HepG2 (cell line): ENCODE results near the gene SKIDA1. TPM values are rescaled to one million over a fixed set of nuclear protein-coding genes. Genes with fewer than 3 reads are reported as not detected.

Experiments used
- ELF4 ChIP-seq: sonication (generic); formaldehyde crosslinking; IDR thresholded peaks from 2 replicates; pipeline ENCODE4 v1.5.0; 2020; ENCODE audit warnings: missing genetic modification reagents, mild to moderate bottlenecking, moderate library complexity, borderline replicate concordance
- GATAD1 ChIP-seq: IDR thresholded peaks from 2 replicates; pipeline ENCODE4 v1.6.1; 2016; ENCODE audit warnings: missing genetic modification reagents, missing compliant biosample characterization
- KDM3A ChIP-seq: IDR thresholded peaks from 2 replicates; pipeline ENCODE4 v1.6.1; 2018; ENCODE audit warnings: low read depth, missing compliant biosample characterization
- SETDB1 ChIP-seq: sonication (generic); formaldehyde crosslinking; IDR thresholded peaks from 2 replicates; pipeline ENCODE4 v1.5.1; 2020; ENCODE audit warnings: missing genetic modification reagents, mild to moderate bottlenecking, borderline replicate concordance
- SIX4 ChIP-seq: sonication (generic); formaldehyde crosslinking; IDR thresholded peaks from 2 replicates; pipeline ENCODE4 v1.4.0; 2020; ENCODE audit warnings: missing genetic modification reagents
- ZC3H13 ChIP-seq: sonication (generic); formaldehyde crosslinking; IDR thresholded peaks from 2 replicates; pipeline ENCODE4 v1.8.1; 2023; ENCODE audit warnings: mild to moderate bottlenecking, missing genetic modification reagents, moderate library complexity
- ZNF282 ChIP-seq: fragments of 450-650 bp; IDR thresholded peaks from 2 replicates; pipeline ENCODE4 v1.6.1; 2018; ENCODE audit not compliant: partially characterized antibody
- polyA plus RNA-seq, 8 experiments: library from polyadenylated mRNA; depleted of rRNA in 3 of 8; stranded (reverse) in 7 of 8; unstranded in 1 of 8; fragments of >200 nt; fragmentation: Illumina TruSeq in 4 of 8; extraction: Trizol in 4 of 8; gene quantifications; 2 replicates each; pipeline versions ENCODE4 v1.2.1 to v1.2.3, GENCODE V29; 2011 to 2016; ENCODE audit warnings: low read depth in 4 of 8, missing spikeins in 1 of 8, mixed read lengths in 1 of 8; ENCODE audit not compliant: insufficient read depth in 1 of 8
- total RNA-seq, 5 experiments: library from RNA; depleted of rRNA; stranded (reverse); fragments of >200 nt; fragmentation: Illumina TruSeq; extraction: Trizol; gene quantifications; 2 replicates each; pipeline ENCODE4 v1.2.3, GENCODE V29; 2016; ENCODE audit warnings: low read depth in 1 of 5
- TF ChIP-seq, protein P1 (sequence below): sonication (generic); formaldehyde crosslinking; IDR thresholded peaks from 2 replicates; pipeline ENCODE4 v1.4.0; 2020; ENCODE audit warnings: missing genetic modification reagents
- TF ChIP-seq, protein P2 (sequence below): IDR thresholded peaks from 2 replicates; pipeline ENCODE4 v1.6.1; 2016; ENCODE audit warnings: missing compliant biosample characterization, missing genetic modification reagents, borderline replicate concordance
- TF ChIP-seq, protein P3 (sequence below): sonication (generic); formaldehyde crosslinking; IDR thresholded peaks from 2 replicates; pipeline ENCODE4 v1.4.0; 2020; ENCODE audit warnings: low read depth, mild to moderate bottlenecking, missing genetic modification reagents

Gene SKIDA1
- total and polyA plus RNA-seq, 2 of the 13 experiments (the other 11 are each of a cell fraction or from before 2014, with no cell fraction given): 0.73 to 1.5 TPM

DNA sequence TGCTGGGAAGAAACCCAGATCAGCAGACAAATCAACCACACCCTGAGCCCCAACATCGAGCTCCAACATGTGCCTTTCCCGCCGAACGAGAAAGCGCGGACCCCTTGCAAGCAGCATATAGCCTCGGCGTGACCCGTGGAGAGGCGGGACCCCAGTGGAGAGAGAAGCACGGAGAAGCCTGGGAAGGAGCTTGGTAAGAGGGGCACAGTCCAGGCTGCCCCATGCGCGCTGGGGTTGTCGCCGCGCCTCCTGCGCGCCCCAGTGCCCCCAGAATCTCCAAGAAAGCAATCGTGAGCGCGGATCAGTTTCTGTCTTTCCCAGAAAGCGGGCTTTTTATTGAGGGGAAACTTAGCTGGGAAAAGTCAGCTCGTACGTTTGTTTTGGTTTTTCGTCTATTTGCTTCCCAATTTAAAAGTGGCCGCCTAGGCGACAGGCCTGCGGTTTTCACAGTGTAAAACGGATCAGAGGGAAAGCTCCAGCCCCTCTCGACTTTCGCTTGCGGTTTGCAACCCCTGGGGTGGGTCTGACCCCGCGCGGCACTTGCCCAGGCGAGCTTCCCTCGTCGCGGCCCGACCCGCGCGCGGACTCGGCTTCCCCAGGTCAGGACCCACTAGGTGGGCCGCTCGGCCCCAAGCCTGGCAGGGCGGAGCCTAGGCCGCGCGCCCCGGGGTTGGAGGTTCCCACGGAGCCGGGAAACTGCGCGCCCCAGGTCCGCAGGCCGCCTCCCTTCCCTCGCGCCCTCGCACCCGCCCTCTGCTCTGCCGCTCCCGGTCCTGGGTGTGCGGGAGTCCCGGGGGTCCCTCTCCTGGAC is 31.1 kb downstream of the SKIDA1 start (continued):
- TF ChIP-seq, protein P1, sequence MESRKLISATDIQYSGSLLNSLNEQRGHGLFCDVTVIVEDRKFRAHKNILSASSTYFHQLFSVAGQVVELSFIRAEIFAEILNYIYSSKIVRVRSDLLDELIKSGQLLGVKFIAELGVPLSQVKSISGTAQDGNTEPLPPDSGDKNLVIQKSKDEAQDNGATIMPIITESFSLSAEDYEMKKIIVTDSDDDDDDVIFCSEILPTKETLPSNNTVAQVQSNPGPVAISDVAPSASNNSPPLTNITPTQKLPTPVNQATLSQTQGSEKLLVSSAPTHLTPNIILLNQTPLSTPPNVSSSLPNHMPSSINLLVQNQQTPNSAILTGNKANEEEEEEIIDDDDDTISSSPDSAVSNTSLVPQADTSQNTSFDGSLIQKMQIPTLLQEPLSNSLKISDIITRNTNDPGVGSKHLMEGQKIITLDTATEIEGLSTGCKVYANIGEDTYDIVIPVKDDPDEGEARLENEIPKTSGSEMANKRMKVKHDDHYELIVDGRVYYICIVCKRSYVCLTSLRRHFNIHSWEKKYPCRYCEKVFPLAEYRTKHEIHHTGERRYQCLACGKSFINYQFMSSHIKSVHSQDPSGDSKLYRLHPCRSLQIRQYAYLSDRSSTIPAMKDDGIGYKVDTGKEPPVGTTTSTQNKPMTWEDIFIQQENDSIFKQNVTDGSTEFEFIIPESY (CRISPR knock-in tag): peak; percentile 18; the same call in 1 of the 2 replicates
- TF ChIP-seq, protein P2, sequence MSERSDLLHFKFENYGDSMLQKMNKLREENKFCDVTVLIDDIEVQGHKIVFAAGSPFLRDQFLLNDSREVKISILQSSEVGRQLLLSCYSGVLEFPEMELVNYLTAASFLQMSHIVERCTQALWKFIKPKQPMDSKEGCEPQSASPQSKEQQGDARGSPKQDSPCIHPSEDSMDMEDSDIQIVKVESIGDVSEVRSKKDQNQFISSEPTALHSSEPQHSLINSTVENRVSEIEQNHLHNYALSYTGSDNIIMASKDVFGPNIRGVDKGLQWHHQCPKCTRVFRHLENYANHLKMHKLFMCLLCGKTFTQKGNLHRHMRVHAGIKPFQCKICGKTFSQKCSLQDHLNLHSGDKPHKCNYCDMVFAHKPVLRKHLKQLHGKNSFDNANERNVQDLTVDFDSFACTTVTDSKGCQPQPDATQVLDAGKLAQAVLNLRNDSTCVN (CRISPR knock-in tag): no peak
- TF ChIP-seq ZC3H13: peak; percentile 95
- TF ChIP-seq GATAD1: 0 out of 2 replicates have a peak, but pooled peaks have one; percentile 12
- no peak for TF ChIP-seq SIX4
- 0 out of 2 replicates have a peak, but pooled peaks have one; percentile 64 for TF ChIP-seq KDM3A (CRISPR knock-in tag)
- 0 out of 2 replicates have a peak, but pooled peaks have one; percentile 54 for TF ChIP-seq SETDB1 (CRISPR knock-in tag)
- TF ChIP-seq ZNF282: no peak
- TF ChIP-seq, protein P3, sequence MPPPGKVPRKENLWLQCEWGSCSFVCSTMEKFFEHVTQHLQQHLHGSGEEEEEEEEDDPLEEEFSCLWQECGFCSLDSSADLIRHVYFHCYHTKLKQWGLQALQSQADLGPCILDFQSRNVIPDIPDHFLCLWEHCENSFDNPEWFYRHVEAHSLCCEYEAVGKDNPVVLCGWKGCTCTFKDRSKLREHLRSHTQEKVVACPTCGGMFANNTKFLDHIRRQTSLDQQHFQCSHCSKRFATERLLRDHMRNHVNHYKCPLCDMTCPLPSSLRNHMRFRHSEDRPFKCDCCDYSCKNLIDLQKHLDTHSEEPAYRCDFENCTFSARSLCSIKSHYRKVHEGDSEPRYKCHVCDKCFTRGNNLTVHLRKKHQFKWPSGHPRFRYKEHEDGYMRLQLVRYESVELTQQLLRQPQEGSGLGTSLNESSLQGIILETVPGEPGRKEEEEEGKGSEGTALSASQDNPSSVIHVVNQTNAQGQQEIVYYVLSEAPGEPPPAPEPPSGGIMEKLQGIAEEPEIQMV: no peak
- TF ChIP-seq ELF4: no peak
